Measurements from ENCODE around the gene PTX3. TPM values are rescaled to one million over a fixed set of nuclear protein-coding genes. Genes with fewer than 3 reads are reported as not detected.

PTX3 gene
- total RNA-seq, 2 experiments from 2014 or later, result not detected

DNA sequence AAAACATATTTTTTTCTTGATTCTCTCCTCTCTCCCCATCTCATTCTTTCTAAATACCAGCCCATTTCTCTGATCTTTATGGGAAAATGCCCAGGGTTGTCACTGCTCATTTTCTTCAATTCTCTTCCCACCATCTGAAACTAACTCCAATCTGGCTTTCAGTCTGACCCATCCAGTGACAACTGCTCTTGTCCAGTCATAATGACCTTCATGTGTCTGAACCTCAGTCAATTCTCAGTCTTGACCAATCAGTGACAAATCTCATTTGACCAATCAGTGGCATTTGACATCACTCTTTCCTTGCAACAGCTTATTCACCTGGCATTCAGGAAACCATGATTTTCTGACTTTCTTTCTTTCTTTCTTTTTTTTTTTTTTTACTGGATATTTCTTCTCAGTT lies 51.5 kb downstream of the PTX3 start:
- H3K4me1 ChIP-seq (ENCODE audit: insufficient read depth, low read length, poor library complexity, severe bottlenecking), result no peaks in the 10 kb centered on the region
- no peak overlapping the region for H3K27ac ChIP-seq (ENCODE audit: low read depth, low read length, poor library complexity, severe bottlenecking)
- ChIA-PET CTCF (ENCODE audit: unreplicated experiment) (no interaction called here), POLR2A (no interaction called here)
- H3K79me2 ChIP-seq (ENCODE audit: insufficient read depth, low read depth, low read length), result no peaks in the 10 kb centered on the region
- DNase-seq (ENCODE audit: low spot score), result no peak
- BruUV-seq (replicated peaks), result no TSS peak
- TF ChIP-seq EZH2phosphoT487 (IDR thresholded peaks at IDR 0.05; ENCODE audit: borderline replicate concordance, low read depth, low read length), result no peak
- TF ChIP-seq, protein P1, sequence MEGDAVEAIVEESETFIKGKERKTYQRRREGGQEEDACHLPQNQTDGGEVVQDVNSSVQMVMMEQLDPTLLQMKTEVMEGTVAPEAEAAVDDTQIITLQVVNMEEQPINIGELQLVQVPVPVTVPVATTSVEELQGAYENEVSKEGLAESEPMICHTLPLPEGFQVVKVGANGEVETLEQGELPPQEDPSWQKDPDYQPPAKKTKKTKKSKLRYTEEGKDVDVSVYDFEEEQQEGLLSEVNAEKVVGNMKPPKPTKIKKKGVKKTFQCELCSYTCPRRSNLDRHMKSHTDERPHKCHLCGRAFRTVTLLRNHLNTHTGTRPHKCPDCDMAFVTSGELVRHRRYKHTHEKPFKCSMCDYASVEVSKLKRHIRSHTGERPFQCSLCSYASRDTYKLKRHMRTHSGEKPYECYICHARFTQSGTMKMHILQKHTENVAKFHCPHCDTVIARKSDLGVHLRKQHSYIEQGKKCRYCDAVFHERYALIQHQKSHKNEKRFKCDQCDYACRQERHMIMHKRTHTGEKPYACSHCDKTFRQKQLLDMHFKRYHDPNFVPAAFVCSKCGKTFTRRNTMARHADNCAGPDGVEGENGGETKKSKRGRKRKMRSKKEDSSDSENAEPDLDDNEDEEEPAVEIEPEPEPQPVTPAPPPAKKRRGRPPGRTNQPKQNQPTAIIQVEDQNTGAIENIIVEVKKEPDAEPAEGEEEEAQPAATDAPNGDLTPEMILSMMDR (conservative IDR thresholded peaks at IDR 0.05; ENCODE audit: low read length), result no peak
- H2AFZ ChIP-seq (ENCODE audit: low read length), result no peak overlapping the region
- H3K9me2 ChIP-seq (ENCODE audit: insufficient read depth, low read length), result no peaks in the 10 kb centered on the region
- no peaks in the 10 kb centered on the region for H3K9me3 ChIP-seq (ENCODE audit: low read length)
- H3K4me2 ChIP-seq (ENCODE audit: low read length), result no peak overlapping the region
- no peaks in the 10 kb centered on the region for H4K20me1 ChIP-seq (ENCODE audit: insufficient read depth, low read length)
- H3K36me3 ChIP-seq (ENCODE audit: insufficient read depth, low read length), result no peaks in the 10 kb centered on the region
- intact Hi-C loops (cut with micrococcal nuclease; ENCODE audit: unreplicated experiment), result no loop called here
- H3K4me3 ChIP-seq (ENCODE audit: low read depth, low read length, poor library complexity, severe bottlenecking), result no peak overlapping the region

DNA sequence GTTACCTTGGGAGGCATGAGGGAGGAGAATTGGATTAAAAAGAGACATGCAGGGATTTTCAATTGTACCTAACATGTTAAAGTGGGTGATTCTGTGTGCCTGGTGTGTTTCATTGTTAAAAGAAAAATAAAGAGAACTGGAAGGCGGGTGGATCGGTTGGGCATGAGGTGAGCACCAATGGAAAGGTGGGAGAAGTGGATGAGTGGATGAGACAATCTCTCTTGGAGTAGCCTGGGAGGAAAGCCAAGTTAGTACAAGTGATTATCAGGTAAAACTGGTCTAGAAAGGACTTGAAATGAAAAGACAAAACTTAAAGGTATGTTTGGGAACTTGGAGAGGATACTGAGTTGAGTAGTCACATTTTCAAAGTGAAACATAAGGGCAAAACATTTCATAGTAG lies 54.5 kb downstream of the PTX3 start:
- ChIA-PET POLR2A (no interaction called here), CTCF (ENCODE audit: unreplicated experiment) (no interaction called here)
- no peak for DNase-seq (ENCODE audit: low spot score)
- Histone ChIP-seq H3K9me3 (ENCODE audit: low read length) (no peaks in the 10 kb centered on the region), H3K36me3 (ENCODE audit: insufficient read depth, low read length) (no peaks in the 10 kb centered on the region), H3K27ac (ENCODE audit: low read depth, low read length, poor library complexity, severe bottlenecking) (no peak overlapping the region), H3K79me2 (ENCODE audit: insufficient read depth, low read depth, low read length) (no peaks in the 10 kb centered on the region), H3K4me1 (ENCODE audit: insufficient read depth, low read length, poor library complexity, severe bottlenecking) (no peaks in the 10 kb centered on the region), H3K4me2 (ENCODE audit: low read length) (no peak overlapping the region), H4K20me1 (ENCODE audit: insufficient read depth, low read length) (no peaks in the 10 kb centered on the region), H2AFZ (ENCODE audit: low read length) (no peak overlapping the region), H3K9me2 (ENCODE audit: insufficient read depth, low read length) (no peaks in the 10 kb centered on the region), H3K4me3 (ENCODE audit: low read depth, low read length, poor library complexity, severe bottlenecking) (no peak overlapping the region)
- no peak for TF ChIP-seq EZH2phosphoT487 (IDR thresholded peaks at IDR 0.05; ENCODE audit: borderline replicate concordance, low read depth, low read length)
- TF ChIP-seq, protein P1 (conservative IDR thresholded peaks at IDR 0.05; ENCODE audit: low read length), result no peak
- intact Hi-C loops (cut with micrococcal nuclease; ENCODE audit: unreplicated experiment), result no loop called here
- BruUV-seq (replicated peaks), result no TSS peak

Other genes with a start within 250 kb of the PTX3 start
- not detected in 2 replicates for gene VEPH1, start 66.6 kb downstream of the PTX3 start, total RNA-seq (2014; rRNA removed; shearing (Covaris generic))
- gene VEPH1, start 66.6 kb downstream of the PTX3 start, total RNA-seq (2022), result not detected in 2 replicates